GM21529 (cell line): Measurements from ENCODE around the gene CSN3.
"Not testable (repeated sequence)": the region's sequence is repeated elsewhere in the genome, so short reads cannot be mapped to it uniquely, and the experiment has no call there.

Experiments used
- ATAC-seq: cut with Tn5 transposase; IDR thresholded peaks from one replicate; pipeline ENCODE4 v1.9.1; 2021; ENCODE audit not compliant: unreplicated experiment

The CSN3 gene, protein sequence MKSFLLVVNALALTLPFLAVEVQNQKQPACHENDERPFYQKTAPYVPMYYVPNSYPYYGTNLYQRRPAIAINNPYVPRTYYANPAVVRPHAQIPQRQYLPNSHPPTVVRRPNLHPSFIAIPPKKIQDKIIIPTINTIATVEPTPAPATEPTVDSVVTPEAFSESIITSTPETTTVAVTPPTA

DNA sequence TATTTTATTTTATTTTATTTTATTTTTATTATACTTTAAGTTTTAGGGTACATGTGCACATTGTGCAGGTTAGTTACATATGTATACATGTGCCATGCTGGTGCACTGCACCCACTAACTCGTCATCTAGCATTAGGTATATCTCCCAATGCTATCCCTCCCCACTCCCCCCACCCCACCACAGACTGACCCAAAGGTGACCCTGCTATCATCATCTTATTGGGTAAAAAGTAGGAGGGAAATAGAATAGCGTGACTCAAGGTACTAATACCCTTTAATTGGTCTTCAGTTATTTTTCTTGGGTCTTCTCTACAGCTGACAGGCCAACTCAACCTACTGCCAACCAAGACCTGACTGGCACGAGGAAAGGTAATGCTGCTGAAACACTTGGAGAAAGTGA, at the start of gene CSN3:
Gene CSN3, plus strand, starts transcription at position 301 of the 400 bp plus-strand sequence. CDS start 2,223 bp downstream, outside the sequence.
- not testable (repeated sequence) for ATAC-seq

DNA sequence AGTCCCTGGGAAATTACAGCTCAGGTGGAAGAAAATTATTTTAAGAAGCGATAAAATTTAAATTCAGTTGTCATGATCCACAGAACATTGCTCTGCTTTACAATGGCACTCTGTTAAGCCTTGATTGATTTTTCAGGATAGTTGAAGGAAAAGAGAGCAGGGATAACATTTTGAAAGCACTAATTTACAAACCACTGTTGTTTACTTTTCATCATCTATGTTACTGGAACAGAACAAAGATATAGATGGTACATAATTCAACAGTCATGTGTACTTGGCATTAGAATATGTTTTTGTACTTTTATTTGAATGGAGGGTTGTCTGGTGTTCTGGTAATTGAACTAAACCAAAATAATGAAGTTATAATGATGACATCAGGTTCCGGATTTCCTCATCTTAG, 49.5 kb upstream of the CSN3 start:
- ATAC-seq: no peak

DNA sequence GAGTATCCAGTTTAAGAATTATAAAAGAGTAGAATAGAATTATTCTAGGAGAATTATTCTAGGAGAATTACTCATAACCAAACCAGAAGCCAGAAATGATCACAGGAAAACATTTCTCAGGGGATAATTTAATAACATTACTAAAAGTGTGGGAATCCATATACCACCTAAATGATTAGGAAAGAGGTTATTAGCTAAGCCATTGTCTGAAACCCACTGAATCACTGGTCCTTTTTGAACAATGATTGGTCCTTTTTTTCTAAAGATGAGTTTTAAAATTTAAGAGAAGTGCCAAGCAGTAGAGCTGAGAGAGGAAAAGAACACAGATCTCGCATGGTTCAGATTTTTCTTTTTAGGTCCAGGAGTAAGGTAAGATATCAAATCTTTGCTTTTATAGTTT, 47.0 kb upstream of the CSN3 start, which contains the start of gene ODAM:
Gene ODAM, plus strand, starts transcription at position 301 of the 400 bp plus-strand sequence. CDS start 819 bp downstream, outside the sequence.
- ATAC-seq: no peak

- ATAC-seq: no peak
Measured at GRCh38 chr4:70196857-70197256, 45.5 kb upstream of the CSN3 start.

DNA sequence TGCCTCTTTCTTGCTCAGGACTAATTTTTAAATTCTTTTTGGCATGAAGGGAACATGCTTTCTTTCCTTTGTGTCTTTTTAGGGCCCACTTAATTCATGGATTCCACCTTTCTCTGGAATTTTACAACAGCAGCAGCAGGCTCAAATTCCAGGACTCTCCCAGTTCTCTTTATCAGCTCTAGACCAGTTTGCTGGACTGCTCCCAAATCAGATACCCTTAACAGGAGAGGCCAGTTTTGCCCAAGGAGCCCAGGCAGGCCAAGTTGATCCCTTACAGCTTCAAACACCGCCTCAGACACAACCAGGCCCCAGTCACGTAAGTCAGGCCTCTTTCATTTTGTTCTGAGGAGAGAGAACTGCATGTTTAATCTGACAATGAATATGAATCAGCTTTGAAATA, 44.6 kb upstream of the CSN3 start:
- no peak for ATAC-seq

DNA sequence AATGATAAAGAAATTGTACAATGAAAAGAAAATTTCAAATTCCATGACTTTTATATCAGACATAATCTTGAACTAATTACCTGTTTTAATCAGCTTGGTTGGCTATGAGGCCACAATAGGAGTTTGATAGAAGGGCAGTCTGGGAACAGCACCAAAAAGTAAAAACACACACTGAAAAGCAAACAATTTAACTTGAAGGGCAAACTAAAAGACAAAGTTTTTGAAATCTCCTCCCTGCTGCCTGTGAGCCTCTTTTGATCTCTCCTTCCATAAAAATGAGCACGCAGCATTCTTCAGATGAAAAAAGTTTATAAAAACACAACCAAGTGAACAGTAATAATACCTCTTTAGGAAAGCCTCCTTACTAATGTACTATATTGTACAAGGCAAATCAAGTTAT, 38.8 kb upstream of the CSN3 start:
- ATAC-seq: no peak

DNA sequence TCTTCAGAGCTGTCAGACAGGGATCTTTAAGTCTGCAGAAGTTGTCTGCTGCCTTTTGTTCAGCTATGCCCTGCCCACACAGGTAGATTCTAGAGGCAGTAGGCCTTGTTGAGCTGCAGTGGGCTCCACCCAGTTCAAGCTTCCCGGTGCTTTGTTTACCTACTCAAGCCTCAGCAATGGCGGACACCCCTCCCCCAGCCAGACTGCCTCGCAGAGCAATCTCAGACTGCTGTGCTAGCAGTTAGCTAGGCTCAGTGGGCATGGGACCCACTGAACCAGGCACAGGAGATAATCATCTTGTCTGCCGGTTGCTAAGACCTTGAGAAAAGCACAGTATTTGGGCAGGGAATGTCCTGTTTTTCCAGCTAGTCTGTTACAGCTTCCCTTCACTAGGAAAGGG, 29.6 kb upstream of the CSN3 start:
- ATAC-seq: not testable (repeated sequence)

DNA sequence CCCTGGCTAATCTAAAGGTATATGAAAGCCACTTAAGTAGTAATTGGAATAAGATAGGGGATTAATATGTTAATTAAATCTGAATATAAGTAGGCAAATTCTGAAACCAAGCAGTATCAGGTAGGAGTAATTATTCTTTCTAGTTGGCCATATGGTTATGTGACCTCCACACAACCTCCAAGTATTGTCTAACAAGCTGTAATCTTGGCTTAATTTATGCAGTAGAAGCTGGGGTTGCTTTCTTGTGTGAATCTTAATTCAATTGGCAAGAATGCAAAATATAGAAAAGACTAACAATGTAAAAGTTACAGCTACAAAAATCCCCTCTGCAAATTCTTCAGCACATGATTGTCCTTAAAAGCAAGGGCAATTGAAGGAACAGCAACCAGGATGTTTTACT, 26.3 kb upstream of the CSN3 start:
- ATAC-seq: not testable (repeated sequence)

GRCh38 chr4:70216550-70216949, 25.8 kb upstream of the CSN3 start:
- not testable (repeated sequence) for ATAC-seq

DNA sequence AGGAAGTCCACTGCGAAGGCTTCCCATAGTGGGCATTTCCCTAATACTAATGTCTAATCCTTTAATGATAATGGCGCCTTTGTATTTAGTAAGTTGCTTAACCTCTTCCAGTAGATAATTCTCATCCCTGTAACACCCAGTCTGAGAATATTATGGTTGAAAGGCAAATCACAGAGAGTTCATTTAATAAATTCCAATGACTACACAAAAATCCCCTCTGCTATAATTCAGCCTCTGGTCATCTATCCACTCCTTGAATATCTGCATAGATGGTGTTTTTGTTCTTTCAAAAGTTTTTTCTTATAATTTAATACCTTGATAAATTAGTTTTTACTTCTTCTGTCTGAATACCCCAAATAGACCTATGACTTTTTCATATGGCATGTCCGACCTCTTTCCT, 21.0 kb upstream of the CSN3 start:
- not testable (repeated sequence) for ATAC-seq

DNA sequence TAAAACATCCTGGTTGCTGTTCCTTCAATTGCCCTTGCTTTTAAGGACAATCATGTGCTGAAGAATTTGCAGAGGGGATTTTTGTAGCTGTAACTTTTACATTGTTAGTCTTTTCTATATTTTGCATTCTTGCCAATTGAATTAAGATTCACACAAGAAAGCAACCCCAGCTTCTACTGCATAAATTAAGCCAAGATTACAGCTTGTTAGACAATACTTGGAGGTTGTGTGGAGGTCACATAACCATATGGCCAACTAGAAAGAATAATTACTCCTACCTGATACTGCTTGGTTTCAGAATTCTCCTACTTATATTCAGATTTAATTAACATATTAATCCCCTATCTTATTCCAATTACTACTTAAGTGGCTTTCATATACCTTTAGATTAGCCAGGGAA, 20.6 kb upstream of the CSN3 start:
- not testable (repeated sequence) for ATAC-seq

- no peak for ATAC-seq
Measured at GRCh38 chr4:70225824-70226223, 16.6 kb upstream of the CSN3 start, which contains the start of gene FDCSP. TSS of gene FDCSP (plus strand) at chr4:70226124. CDS start at chr4:70231195, 5,071 bp downstream.

- ATAC-seq: no peak
Measured at GRCh38 chr4:70236125-70236524, 6.3 kb upstream of the CSN3 start.

- no peak for ATAC-seq
Measured at GRCh38 chr4:70239131-70239883, 3.1 kb upstream of the CSN3 start.

- ATAC-seq: no peak
Measured at GRCh38 chr4:70239884-70240591, 2.4 kb upstream of the CSN3 start.

DNA sequence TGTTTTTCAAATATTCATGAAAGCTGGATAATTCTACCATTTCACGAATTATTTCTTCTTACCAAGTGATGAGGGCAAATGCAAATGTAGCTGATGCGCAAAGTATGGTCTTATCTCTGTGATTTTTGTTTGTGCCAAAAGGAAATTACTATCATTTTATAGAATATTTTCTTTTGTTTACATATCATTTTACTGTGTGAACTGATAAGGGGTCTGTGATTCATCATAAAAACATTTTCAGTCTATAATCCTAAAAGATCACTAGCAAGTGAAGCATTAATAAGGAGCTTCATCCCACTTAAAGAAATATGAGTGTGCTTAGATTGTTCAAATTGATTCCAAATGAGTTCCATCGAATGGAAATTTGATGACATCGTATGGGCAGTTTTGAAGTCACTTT, 694 bp downstream of the CSN3 start:
- ATAC-seq: no peak

DNA sequence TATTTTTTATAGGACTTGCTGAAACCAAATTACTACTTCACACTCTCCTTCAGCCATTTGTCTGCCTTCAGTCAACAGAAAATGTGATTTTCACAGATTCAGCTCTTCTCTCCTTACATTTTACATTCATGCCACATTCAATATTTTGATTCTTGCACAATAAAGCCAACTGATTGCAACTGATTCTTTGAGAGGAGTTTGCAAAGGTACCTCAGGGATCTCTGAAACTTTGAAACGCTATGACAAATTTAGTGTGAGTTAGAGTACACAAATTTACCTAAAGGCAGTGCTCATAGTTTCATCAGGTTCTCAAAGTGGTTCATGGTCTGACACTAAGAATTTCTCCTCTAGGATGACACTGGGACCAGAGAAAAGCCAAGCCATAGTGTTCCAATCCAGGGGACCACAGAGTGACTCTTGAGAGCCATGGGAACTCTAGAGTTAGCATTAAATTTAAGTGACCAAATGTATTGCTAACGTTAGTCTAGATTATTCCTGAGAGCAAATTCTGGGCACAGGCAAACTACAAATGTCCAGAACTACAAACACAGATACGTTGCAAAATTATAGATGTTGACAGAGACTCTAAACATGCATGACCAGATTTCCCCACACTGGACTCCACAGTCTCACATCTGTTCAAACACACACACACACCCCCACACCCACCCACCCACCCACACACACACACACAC, 9.0 kb downstream of the CSN3 start:
- ATAC-seq: no peak

GRCh38 chr4:70251945-70252277, 9.5 kb downstream of the CSN3 start:
- no peak for ATAC-seq

- ATAC-seq: no peak
Measured at GRCh38 chr4:70269674-70270073, 27.3 kb downstream of the CSN3 start.

DNA sequence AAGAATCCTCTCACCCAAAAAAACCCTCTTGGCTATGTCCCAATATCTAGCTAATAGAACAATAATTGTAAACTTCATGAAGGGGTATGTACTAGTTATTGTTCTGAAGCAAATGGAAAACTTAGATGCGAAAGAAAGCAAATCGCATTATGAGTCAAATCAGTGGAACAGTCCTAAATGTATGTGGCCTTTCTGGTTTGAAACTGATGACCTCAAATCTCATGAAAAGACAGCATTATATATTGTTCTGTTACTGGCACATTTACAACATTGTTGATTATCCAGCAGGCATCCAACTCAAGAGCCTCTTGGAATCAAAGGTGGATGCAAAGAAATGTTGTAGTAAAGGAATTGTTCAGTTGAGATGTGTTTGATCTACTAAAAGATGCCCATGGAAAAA, 34.7 kb downstream of the CSN3 start:
- ATAC-seq: no peak

DNA sequence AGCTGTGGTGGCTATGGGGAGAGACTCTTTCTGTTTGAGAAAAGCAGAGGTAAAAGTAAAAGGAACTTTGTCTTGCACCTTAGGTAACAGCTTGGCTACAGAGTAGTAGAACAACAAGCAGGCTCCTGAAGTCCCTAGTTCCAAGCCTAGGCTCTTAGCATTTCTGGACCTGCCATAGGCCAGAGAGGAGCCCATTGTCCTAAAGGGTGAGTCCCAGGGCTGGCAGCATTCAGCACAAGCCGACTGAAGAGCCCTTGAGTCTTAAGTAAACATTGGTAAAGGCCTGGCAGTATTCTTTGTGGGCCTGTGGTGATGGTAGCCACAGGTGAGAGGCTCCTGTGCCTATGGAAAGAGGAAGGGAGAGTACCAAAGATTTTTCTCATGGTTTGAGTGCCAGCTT, 38.2 kb downstream of the CSN3 start:
- ATAC-seq: no peak
